Measurements from ENCODE around the gene GTF2A1L. TPM values are rescaled to one million over a fixed set of nuclear protein-coding genes. Genes with fewer than 3 reads are reported as not detected.

GTF2A1L gene
- total RNA-seq, 4 donors from 2014 or later = 0.16 to 1.8 TPM; not detected in 2

- H3K4me3 ChIP-seq = no peak overlapping the region
- TF ChIP-seq, protein P1, sequence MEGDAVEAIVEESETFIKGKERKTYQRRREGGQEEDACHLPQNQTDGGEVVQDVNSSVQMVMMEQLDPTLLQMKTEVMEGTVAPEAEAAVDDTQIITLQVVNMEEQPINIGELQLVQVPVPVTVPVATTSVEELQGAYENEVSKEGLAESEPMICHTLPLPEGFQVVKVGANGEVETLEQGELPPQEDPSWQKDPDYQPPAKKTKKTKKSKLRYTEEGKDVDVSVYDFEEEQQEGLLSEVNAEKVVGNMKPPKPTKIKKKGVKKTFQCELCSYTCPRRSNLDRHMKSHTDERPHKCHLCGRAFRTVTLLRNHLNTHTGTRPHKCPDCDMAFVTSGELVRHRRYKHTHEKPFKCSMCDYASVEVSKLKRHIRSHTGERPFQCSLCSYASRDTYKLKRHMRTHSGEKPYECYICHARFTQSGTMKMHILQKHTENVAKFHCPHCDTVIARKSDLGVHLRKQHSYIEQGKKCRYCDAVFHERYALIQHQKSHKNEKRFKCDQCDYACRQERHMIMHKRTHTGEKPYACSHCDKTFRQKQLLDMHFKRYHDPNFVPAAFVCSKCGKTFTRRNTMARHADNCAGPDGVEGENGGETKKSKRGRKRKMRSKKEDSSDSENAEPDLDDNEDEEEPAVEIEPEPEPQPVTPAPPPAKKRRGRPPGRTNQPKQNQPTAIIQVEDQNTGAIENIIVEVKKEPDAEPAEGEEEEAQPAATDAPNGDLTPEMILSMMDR (IDR thresholded peaks at IDR 0.05 in 4 of 5, conservative IDR thresholded peaks at IDR 0.05 in 1 of 5) = peak in 2 of 5 experiments; percentile 14 to 41
- TF ChIP-seq POLR2A (IDR thresholded peaks at IDR 0.05) = no peak
- ATAC-seq (no peak), DNase-seq (no peak)
- H3K27me3 ChIP-seq = no peaks in the 10 kb centered on the region
- no peak overlapping the region for H3K27ac ChIP-seq
- H3K9me3 ChIP-seq = no peaks in the 10 kb centered on the region
- no peaks in the 10 kb centered on the region for H3K4me1 ChIP-seq
- in situ Hi-C loops (cut with MboI; ENCODE audit: low sequenced_read_pairs in 4 of 4) = no loop called here
- intact Hi-C loops (cut with DNase I; ENCODE audit: low total_unique reads) = no loop called here
- H3K36me3 ChIP-seq = no peaks in the 10 kb centered on the region
These were observed 17.3 kb upstream of the GTF2A1L start for GRCh38 chr2:48600204-48600813.

- Histone ChIP-seq H3K27ac (no peak overlapping the region), H3K4me3 (no peak overlapping the region), H3K27me3 (no peaks in the 10 kb centered on the region), H3K36me3 (no peaks in the 10 kb centered on the region), H3K9me3 (no peaks in the 10 kb centered on the region), H3K4me1 (no peaks in the 10 kb centered on the region)
- no peak for ATAC-seq
- in situ Hi-C loops (cut with MboI; ENCODE audit: low sequenced_read_pairs in 4 of 4) = no loop called here
- DNase-seq = no peak
- TF ChIP-seq, protein P1 (IDR thresholded peaks at IDR 0.05 in 4 of 5, conservative IDR thresholded peaks at IDR 0.05 in 1 of 5) = no peak
- TF ChIP-seq POLR2A (IDR thresholded peaks at IDR 0.05) = no peak
- intact Hi-C loops (cut with DNase I; ENCODE audit: low total_unique reads) = no loop called here
These were observed 16.7 kb upstream of the GTF2A1L start for GRCh38 chr2:48600917-48601316.

DNA sequence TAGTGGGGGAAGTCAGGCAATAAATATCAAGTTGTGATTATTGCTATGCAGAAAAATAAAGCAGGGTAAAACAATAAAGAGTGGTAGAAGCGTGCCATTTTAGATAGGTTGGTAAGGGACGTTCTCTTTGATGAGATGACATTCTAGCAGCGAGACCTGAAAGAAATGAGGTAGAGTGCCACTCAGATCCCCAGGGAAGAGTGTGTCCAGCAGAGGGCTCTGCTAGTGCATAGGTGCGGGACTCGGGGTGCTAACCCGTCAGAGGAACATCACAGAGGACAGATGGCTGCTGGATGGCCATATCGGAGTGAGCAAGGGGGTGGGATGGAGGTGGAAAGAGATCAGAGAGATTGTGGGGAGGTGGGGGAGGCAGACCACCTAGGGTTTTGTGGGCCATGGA is 16.3 kb upstream of the GTF2A1L start:
- Histone ChIP-seq H3K27me3 (no peaks in the 10 kb centered on the region), H3K9me3 (no peaks in the 10 kb centered on the region), H3K4me3 (no peak overlapping the region), H3K27ac (no peak overlapping the region), H3K4me1 (no peaks in the 10 kb centered on the region), H3K36me3 (no peaks in the 10 kb centered on the region)
- ATAC-seq = no peak
- no peak for DNase-seq
- no peak for TF ChIP-seq POLR2A (IDR thresholded peaks at IDR 0.05)
- TF ChIP-seq, protein P1 (IDR thresholded peaks at IDR 0.05 in 4 of 5, conservative IDR thresholded peaks at IDR 0.05 in 1 of 5) = no peak
- in situ Hi-C loops (cut with MboI; ENCODE audit: low sequenced_read_pairs in 4 of 4) = no loop called here
- intact Hi-C loops (cut with DNase I; ENCODE audit: low total_unique reads) = no loop called here

DNA sequence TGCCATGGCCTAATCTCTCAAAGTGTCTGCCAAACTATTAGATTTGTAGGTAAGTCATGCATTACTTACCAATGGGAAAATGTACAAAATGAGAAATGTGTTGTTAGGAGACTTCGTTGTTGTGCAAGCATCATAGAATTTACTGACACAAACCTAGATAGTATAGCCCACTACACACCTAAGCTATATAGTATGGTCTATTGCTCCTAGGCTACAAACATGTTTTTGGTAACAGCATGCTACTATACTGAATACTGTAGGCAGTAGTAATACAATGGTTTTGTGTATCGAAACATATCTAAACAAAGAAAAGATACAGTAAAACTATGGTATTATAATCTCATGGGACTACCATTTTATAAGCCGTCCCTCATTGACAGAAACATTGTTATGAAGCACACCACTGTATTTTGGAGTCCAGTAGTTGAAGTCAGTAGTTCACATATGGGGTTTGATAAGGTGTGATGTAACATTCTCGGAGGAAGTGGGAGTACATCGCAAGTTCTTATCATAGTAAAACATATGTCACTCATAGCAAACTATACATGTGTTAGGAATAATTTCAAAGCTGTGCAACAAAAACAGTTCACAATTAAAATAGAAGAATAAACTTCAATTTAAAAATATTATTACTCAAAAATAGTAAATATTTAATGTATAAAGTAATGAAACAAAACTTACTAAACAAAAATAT is 12.0 kb upstream of the GTF2A1L start:
- no peaks in the 10 kb centered on the region for H3K27me3 ChIP-seq
- no peak for TF ChIP-seq POLR2A (IDR thresholded peaks at IDR 0.05)
- TF ChIP-seq, protein P1 (IDR thresholded peaks at IDR 0.05 in 4 of 5, conservative IDR thresholded peaks at IDR 0.05 in 1 of 5) = no peak
- H3K36me3 ChIP-seq = no peaks in the 10 kb centered on the region
- no peak overlapping the region for H3K4me3 ChIP-seq
- H3K27ac ChIP-seq = no peak overlapping the region
- DNase-seq (no peak), ATAC-seq (no peak)
- H3K9me3 ChIP-seq = no peaks in the 10 kb centered on the region
- no peaks in the 10 kb centered on the region for H3K4me1 ChIP-seq
- in situ Hi-C loops (cut with MboI; ENCODE audit: low sequenced_read_pairs in 4 of 4) (no loop called here), intact Hi-C loops (cut with DNase I; ENCODE audit: low total_unique reads) (no loop called here)

Data from gastrocnemius medialis (tissue), 4 donors.